Testis (tissue), 3 donors: ENCODE results near the gene ITCH. TPM values are rescaled to one million over a fixed set of nuclear protein-coding genes. Genes with fewer than 3 reads are reported as not detected.
A peak's percentile ranks its signal among the peaks of the same experiment; 100 is the strongest.
"Not testable (repeated sequence)": the region's sequence is repeated elsewhere in the genome, so short reads cannot be mapped to it uniquely, and the experiment has no call there.

Source experiments
- DNase-seq: peaks from one replicate; pipeline ENCODE4 v3.0.0-alpha.2; 2019
- H3K27ac ChIP-seq, 2 donors: fragments of 200-600 bp; sonication (generic); one replicate each; pipeline ENCODE4 v1.5.1; 2019
- H3K27me3 ChIP-seq: fragments of 200-600 bp; sonication (generic); one replicate; pipeline ENCODE4 v1.5.1; 2019
- H3K36me3 ChIP-seq: fragments of 200-600 bp; sonication (generic); one replicate; pipeline ENCODE4 v1.5.1; 2017; ENCODE audit warnings: low read depth; ENCODE audit errors: missing control alignments
- H3K4me1 ChIP-seq: fragments of 200-600 bp; sonication (generic); one replicate; pipeline ENCODE4 v1.5.1; 2019
- H3K4me3 ChIP-seq, 2 donors: fragments of 200-600 bp; sonication (generic); one replicate each; pipeline ENCODE4 v1.5.1; 2017 to 2019
- H3K9me3 ChIP-seq: fragments of 200-600 bp; sonication (generic); one replicate; pipeline ENCODE4 v1.5.1; 2017
- POLR2A ChIP-seq: fragments of 450-650 bp; IDR thresholded peaks from one replicate; pipeline ENCODE4 v1.6.1; 2017; ENCODE audit warnings: antibody characterized with exemption, mild to moderate bottlenecking, moderate library complexity
- WGBS, 2 donors: methylation state at CpG; one replicate each; pipeline ENCODE4 v1.1.5; 2018; 5-methylcytosine and 5-hydroxymethylcytosine counted together
- intact Hi-C: fragments of 100-400 bp; cut with DNase I; formaldehyde crosslinking; loops from one replicate; pipeline ENCODE4 v1.15.1; 2023; ENCODE audit warnings: low total_unique reads
- polyA plus RNA-seq: library from polyadenylated mRNA; stranded (reverse); fragments of 350-450 nt; fragmentation: Illumina TruSeq; extraction: RNeasy Lipid Tissue Mini Kit (QIAGEN cat#74804); gene quantifications from one replicate; pipeline ENCODE4 v1.2.3, GENCODE V29; 2014; ENCODE audit warnings: low read depth, low replicate concordance; ENCODE audit not compliant: insufficient read depth
- total RNA-seq, 2 donors: library from RNA; depleted of rRNA; stranded (reverse); fragments of >200 nt; gene quantifications; one replicate each; pipeline ENCODE4 v1.2.3, GENCODE V29; 2016
- TF ChIP-seq, protein P1 (sequence below), 3 experiments: fragments of 450-650 bp in 2 of 3; fragments of 200-600 bp in 1 of 3; sonication (generic) in 1 of 3; IDR thresholded peaks; one replicate each; pipeline ENCODE4 v1.5.1; 2016 to 2019; ENCODE audit warnings: antibody characterized with exemption in 3 of 3, mild to moderate bottlenecking in 2 of 3, moderate library complexity in 1 of 3

The ITCH gene
- total and polyA plus RNA-seq, 3 donors from 2014 or later, result 75.4 to 107 (median 88.1) TPM

DNA sequence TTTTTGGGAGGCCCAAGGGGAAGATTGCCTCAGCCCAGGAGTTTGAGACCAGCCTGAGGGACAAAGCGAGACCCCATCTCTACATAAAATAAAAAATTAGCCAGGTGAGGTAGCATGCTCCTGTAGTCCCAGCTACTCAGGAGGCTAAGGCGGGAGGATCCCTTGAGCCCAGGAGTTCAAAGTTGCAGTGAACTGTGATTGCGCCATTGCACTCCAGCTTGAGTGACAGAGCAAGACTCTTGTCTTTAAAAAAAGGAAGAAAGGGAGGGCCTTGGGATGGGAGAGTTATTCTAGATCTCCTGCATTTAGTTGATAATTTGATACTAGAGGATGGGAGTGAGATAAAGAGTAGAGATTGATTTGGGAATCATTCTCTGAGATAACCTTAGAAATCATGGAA, 68.1 kb downstream of the ITCH start:
- Histone ChIP-seq H3K27ac (no peak overlapping the region), H3K4me1 (peaks cover 6% of the 10 kb centered on the region), H3K36me3 (no peaks in the 10 kb centered on the region), H3K4me3 (no peak overlapping the region), H3K9me3 (no peaks in the 10 kb centered on the region), H3K27me3 (no peaks in the 10 kb centered on the region)
- intact Hi-C loops, result no loop called here
- WGBS, 2 donors, result 92 to 96% methylated on average over 3 of the region's 3 CpGs
- DNase-seq, result no peak
- no peak for TF ChIP-seq POLR2A
- TF ChIP-seq, protein P1, sequence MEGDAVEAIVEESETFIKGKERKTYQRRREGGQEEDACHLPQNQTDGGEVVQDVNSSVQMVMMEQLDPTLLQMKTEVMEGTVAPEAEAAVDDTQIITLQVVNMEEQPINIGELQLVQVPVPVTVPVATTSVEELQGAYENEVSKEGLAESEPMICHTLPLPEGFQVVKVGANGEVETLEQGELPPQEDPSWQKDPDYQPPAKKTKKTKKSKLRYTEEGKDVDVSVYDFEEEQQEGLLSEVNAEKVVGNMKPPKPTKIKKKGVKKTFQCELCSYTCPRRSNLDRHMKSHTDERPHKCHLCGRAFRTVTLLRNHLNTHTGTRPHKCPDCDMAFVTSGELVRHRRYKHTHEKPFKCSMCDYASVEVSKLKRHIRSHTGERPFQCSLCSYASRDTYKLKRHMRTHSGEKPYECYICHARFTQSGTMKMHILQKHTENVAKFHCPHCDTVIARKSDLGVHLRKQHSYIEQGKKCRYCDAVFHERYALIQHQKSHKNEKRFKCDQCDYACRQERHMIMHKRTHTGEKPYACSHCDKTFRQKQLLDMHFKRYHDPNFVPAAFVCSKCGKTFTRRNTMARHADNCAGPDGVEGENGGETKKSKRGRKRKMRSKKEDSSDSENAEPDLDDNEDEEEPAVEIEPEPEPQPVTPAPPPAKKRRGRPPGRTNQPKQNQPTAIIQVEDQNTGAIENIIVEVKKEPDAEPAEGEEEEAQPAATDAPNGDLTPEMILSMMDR (IDR thresholded peaks at IDR 0.05), result no peak

DNA sequence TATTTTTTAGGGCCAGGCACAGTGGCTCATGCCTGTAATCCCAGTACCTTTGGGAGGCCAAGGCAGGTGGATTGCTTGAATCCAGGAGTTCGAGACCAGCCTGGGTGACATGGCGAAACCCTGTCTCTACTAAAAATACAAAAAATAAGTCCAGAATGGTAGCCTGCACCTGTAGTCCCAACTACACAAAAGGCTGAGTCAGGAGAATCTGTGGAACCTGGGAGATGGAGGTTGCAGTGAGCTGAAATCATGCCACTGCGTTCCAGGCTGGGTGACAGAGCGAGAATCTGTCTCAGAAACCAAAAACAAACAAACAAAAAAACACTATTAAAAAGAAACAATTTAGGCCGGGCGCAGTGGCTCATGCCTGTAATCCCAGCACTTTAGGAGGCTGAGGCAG, 69.6 kb downstream of the ITCH start:
- H3K27ac ChIP-seq, DNase-seq, H3K27me3 ChIP-seq, H3K36me3 ChIP-seq, intact Hi-C loops, H3K9me3 ChIP-seq, H3K4me3 ChIP-seq: not testable (repeated sequence)
- WGBS, 2 donors, result 95 to 96% methylated on average over 6 of the region's 6 CpGs
- peaks cover 12% of the 10 kb centered on the region for H3K4me1 ChIP-seq

DNA sequence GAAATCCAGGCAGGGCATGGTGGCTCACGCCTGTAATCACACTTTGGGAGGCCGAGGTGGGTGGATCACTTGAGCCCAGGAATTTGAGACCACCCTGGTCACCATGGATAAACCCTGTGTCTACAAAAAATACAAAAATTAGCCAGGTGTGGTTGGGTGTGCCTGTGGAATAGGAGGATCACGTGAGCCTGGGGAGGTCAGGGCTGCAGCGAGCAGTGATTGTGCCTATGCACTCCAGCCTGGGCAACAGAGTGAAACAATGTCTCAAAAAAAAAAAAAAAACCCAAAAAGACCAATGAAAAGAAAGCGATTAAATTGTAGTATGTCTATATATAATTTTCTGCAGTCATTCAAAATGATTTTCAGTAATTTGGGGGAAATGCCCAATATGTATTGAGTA, 70.3 kb downstream of the ITCH start:
- Histone ChIP-seq H3K4me1 (peaks cover 16% of the 10 kb centered on the region), H3K27ac (no peak overlapping the region), H3K4me3 (no peak overlapping the region), H3K9me3 (no peaks in the 10 kb centered on the region), H3K36me3 (no peaks in the 10 kb centered on the region), H3K27me3 (no peaks in the 10 kb centered on the region)
- WGBS, 2 donors, result 76 to 80% methylated on average over 5 of the region's 5 CpGs
- DNase-seq, result peak; percentile 60
- TF ChIP-seq, protein P1 (IDR thresholded peaks at IDR 0.05), result no peak
- no peak for TF ChIP-seq POLR2A
- intact Hi-C loops, result no loop called here

DNA sequence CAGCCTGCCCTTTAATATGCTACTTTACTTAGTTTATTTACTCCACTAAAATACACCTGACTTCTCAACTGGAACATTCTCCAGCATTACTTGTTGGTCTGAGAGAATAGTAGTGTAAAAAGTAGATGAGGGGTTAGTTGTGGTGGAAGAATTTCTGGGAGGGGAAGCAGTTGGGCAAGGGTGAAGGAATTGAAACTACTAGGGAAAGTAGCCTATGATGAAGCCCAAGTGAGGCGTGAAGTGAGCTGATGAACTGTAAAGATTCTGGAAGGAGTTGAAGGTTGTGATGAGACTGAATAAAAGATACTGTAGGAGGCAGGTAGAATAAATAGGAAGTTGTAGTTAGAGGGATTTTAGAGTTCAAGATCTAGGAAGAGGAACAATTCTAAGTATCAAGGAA, 72.5 kb downstream of the ITCH start:
- 59 to 91% methylated on average over 1 of the region's 1 CpG for WGBS, 2 donors
- Histone ChIP-seq H3K27me3 (no peaks in the 10 kb centered on the region), H3K27ac (peak overlapping the region in 1 of 2 donors; percentile 61), H3K9me3 (no peaks in the 10 kb centered on the region), H3K4me3 (no peak overlapping the region), H3K4me1 (peaks cover 16% of the 10 kb centered on the region), H3K36me3 (no peaks in the 10 kb centered on the region)
- no peak for DNase-seq
- intact Hi-C loops, result no loop called here
- TF ChIP-seq, protein P1 (IDR thresholded peaks at IDR 0.05), result no peak
- no peak for TF ChIP-seq POLR2A

DNA sequence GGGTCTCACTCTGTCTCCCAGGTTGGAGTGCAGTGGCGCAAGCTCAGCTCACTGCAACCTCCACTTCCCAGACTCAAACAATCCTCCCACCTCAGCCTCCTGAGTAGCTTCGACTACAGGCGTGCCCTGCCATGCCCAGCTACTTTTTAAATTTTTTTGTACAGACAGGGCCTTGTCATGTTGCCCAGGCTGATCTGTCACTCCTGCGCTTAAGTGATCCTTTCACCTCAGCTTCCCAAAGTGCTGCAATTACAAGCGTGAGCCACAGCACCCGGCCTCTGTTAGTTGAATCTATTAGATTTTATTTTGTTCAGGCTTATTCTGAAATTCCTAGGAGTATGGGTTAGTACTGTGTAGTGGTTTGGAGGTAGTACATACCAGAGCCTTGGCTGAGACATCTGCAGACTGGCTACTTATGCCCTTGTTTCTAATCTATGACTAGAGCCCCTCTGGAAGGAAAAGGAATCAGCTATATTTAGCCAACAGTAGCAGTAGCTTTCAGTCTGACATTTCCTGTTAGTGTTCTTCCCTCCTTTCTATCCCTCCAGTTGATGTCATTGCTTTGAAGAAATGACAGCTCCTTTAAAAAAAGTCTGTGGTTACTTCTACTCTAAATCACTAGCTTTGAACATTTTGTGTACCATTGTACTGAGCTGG, 74.4 kb downstream of the ITCH start:
- no peaks in the 10 kb centered on the region for H3K36me3 ChIP-seq
- no peak overlapping the region for H3K27ac ChIP-seq
- DNase-seq, result no peak
- TF ChIP-seq POLR2A, result no peak
- TF ChIP-seq, protein P1 (IDR thresholded peaks at IDR 0.05), result no peak
- no peaks in the 10 kb centered on the region for H3K27me3 ChIP-seq
- H3K4me3 ChIP-seq, result no peak overlapping the region
- H3K9me3 ChIP-seq, result no peaks in the 10 kb centered on the region
- 63 to 74% methylated on average over 6 of the region's 6 CpGs for WGBS, 2 donors
- H3K4me1 ChIP-seq, result peaks cover 16% of the 10 kb centered on the region
- intact Hi-C loops, result no loop called here
